ENCODE measurements around the gene CYTH2. TPM values are rescaled to one million over a fixed set of nuclear protein-coding genes. Genes with fewer than 3 reads are reported as not detected.
A peak's percentile ranks its signal among the peaks of the same experiment; 100 is the strongest.

The CYTH2 gene
- total RNA-seq, 1 experiment from 2014 or later, result 103 TPM

DNA sequence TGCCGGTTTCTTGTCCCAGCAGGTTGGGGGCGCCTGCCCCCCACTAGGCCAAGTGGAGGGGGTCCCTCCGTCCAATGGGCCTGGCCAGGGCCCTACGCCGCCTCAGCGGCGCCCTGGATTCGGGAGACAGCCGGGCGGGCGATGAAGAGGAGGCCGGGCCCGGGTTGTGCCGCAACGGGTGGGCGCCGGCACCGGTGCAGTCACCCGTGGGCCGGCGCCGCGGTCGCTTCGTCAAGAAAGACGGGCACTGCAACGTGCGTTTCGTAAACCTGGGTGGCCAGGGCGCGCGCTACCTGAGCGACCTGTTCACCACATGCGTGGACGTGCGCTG lies 7.6 kb upstream of the CYTH2 start:
- Histone ChIP-seq H3K4me2 (ENCODE audit: insufficient read depth, insufficient read length, low read length) (no peak overlapping the region), H3K18ac (ENCODE audit: insufficient read length, low read depth, low read length) (no peak overlapping the region), H2BK120ac (ENCODE audit: low read depth, low read length, poor library complexity, severe bottlenecking) (no peak overlapping the region), H2AK5ac (ENCODE audit: insufficient read length, low read length) (no peak overlapping the region), H2BK5ac (ENCODE audit: insufficient read length, low read length) (no peak overlapping the region), H4K5ac (ENCODE audit: insufficient read length, low read depth, low read length) (no peak overlapping the region), H3K9ac (ENCODE audit: extremely low read depth, insufficient read length, low read length) (no peak overlapping the region), H3K14ac (ENCODE audit: insufficient read depth, low read length) (no peak overlapping the region), H2BK20ac (ENCODE audit: low read depth, low read length, poor library complexity, severe bottlenecking) (no peak overlapping the region), H3T11ph (ENCODE audit: low read length) (no peak overlapping the region), H3K27me3 (ENCODE audit: insufficient read depth, low read length) (no peaks in the 10 kb centered on the region), H3K4me1 (ENCODE audit: insufficient read depth, low read length) (no peaks in the 10 kb centered on the region), H4K91ac (ENCODE audit: insufficient read length, low read depth, low read length) (no peak overlapping the region), H2BK12ac (ENCODE audit: insufficient read length, low read depth, low read length) (no peak overlapping the region), H2BK15ac (ENCODE audit: low read depth, low read length) (no peak overlapping the region), H3K27ac (ENCODE audit: insufficient read length, low read depth, low read length) (no peak overlapping the region), H3K4ac (ENCODE audit: low read depth, low read length) (no peak overlapping the region), H3K79me2 (ENCODE audit: insufficient read depth, low read length) (no peaks in the 10 kb centered on the region), H3K79me1 (ENCODE audit: insufficient read depth, low read depth, low read length, poor library complexity, severe bottlenecking) (no peaks in the 10 kb centered on the region), H3K23me2 (ENCODE audit: insufficient read length, low read depth, low read length, poor library complexity, severe bottlenecking) (no peaks in the 10 kb centered on the region), H4K20me1 (ENCODE audit: control insufficient read depth, insufficient read depth, insufficient read length) (no peaks in the 10 kb centered on the region), H3K9me3 (ENCODE audit: control insufficient read depth, low read depth, low read length) (no peaks in the 10 kb centered on the region), H3K23ac (ENCODE audit: insufficient read length, low read depth, low read length) (no peak overlapping the region), H3K56ac (ENCODE audit: insufficient read length, low read depth, low read length) (no peak overlapping the region), H2AFZ (ENCODE audit: low read length) (no peak overlapping the region), H4K8ac (replicated peaks; ENCODE audit: insufficient read length, low read depth, low read length) (peak overlapping the region; percentile 63)
- Mint-ChIP-seq H3K4me1 (peaks cover 9% of the 10 kb centered on the region in 2 experiments; a peak in 3 of 4 replicates), H3K9me3 (no peaks in the 10 kb centered on the region; a peak in 2 of 5 replicates), H3K27me3 (ENCODE audit: low read depth) (peaks cover 5% of the 10 kb centered on the region), H3K36me3 (ENCODE audit: insufficient read depth in 1 of 3, low read depth in 3 of 3) (peaks cover 6 to 30% (median 15%) of the 10 kb centered on the region in 3 experiments; a peak in 6 of 7 replicates), H3K27ac (no peak overlapping the region), H3K4me3 (no peak overlapping the region)
- DNase-seq, result no peak
- TF ChIP-seq, protein P1, sequence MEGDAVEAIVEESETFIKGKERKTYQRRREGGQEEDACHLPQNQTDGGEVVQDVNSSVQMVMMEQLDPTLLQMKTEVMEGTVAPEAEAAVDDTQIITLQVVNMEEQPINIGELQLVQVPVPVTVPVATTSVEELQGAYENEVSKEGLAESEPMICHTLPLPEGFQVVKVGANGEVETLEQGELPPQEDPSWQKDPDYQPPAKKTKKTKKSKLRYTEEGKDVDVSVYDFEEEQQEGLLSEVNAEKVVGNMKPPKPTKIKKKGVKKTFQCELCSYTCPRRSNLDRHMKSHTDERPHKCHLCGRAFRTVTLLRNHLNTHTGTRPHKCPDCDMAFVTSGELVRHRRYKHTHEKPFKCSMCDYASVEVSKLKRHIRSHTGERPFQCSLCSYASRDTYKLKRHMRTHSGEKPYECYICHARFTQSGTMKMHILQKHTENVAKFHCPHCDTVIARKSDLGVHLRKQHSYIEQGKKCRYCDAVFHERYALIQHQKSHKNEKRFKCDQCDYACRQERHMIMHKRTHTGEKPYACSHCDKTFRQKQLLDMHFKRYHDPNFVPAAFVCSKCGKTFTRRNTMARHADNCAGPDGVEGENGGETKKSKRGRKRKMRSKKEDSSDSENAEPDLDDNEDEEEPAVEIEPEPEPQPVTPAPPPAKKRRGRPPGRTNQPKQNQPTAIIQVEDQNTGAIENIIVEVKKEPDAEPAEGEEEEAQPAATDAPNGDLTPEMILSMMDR (conservative IDR thresholded peaks at IDR 0.05), result no peak
- WGBS (ENCODE audit: extremely low coverage, insufficient read length, low lambda C conversion rate), result no CpG with 5 or more reads among the region's 36 CpGs
